HepG2 (cell line): ENCODE measurements around the gene CYTH1. TPM values are rescaled to one million over a fixed set of nuclear protein-coding genes. Genes with fewer than 3 reads are reported as not detected.

Experiments
- FOXO1 ChIP-seq: sonication (generic); formaldehyde crosslinking; IDR thresholded peaks from 2 replicates; pipeline ENCODE4 v1.4.0; 2020; ENCODE audit warnings: missing genetic modification reagents
- GPBP1L1 ChIP-seq: sonication (generic); formaldehyde crosslinking; IDR thresholded peaks from 2 replicates; pipeline ENCODE4 v1.5.0; 2020; ENCODE audit warnings: mild to moderate bottlenecking, missing genetic modification reagents
- HCFC1 ChIP-seq: fragments of 150-350 bp; IDR thresholded peaks from 2 replicates; pipeline ENCODE4 v1.6.1; 2014; ENCODE audit warnings: low read depth, low read length
- HOXA5 ChIP-seq: sonication (generic); formaldehyde crosslinking; IDR thresholded peaks from 2 replicates; pipeline ENCODE4 v1.4.0; 2020; ENCODE audit warnings: missing genetic modification reagents
- MBD4 ChIP-seq: IDR thresholded peaks from 2 replicates; pipeline ENCODE4 v1.6.1; 2012; ENCODE audit warnings: low read length, inconsistent platforms, borderline replicate concordance
- NR3C1 ChIP-seq: sonication (generic); formaldehyde crosslinking; IDR thresholded peaks from 2 replicates; pipeline ENCODE4 v1.4.0; 2020; ENCODE audit warnings: missing genetic modification reagents
- PHB2 ChIP-seq: fragments of 450-650 bp; IDR thresholded peaks from 2 replicates; pipeline ENCODE4 v1.6.1; 2018; ENCODE audit not compliant: partially characterized antibody
- PITX1 ChIP-seq: sonication (generic); formaldehyde crosslinking; IDR thresholded peaks from 2 replicates; pipeline ENCODE4 v1.5.1; 2020; ENCODE audit warnings: mild to moderate bottlenecking, missing genetic modification reagents
- POLR2A ChIP-seq, 2 experiments: IDR thresholded peaks; 2 replicates each; pipeline ENCODE4 v1.6.1; 2011; ENCODE audit warnings: low read depth in 2 of 2, low read length in 2 of 2, mild to moderate bottlenecking in 1 of 2, moderate library complexity in 1 of 2; ENCODE audit not compliant: insufficient read depth in 1 of 2
- RBM22 ChIP-seq: fragments of 200-400 bp; formaldehyde crosslinking; optimal IDR thresholded peaks from 2 replicates; pipeline ENCODE3; 2017; ENCODE audit warnings: mild to moderate bottlenecking, low read length, moderate library complexity
- U2AF1 ChIP-seq: fragments of 200-400 bp; formaldehyde crosslinking; optimal IDR thresholded peaks from 2 replicates; pipeline ENCODE3; 2017; ENCODE audit warnings: mild to moderate bottlenecking, low read depth, low read length
- ZBED4 ChIP-seq: sonication (generic); formaldehyde crosslinking; IDR thresholded peaks from 2 replicates; pipeline ENCODE4 v1.4.0; 2020; ENCODE audit warnings: missing genetic modification reagents, borderline replicate concordance
- ZNF331 ChIP-seq: sonication (generic); formaldehyde crosslinking; IDR thresholded peaks from 2 replicates; pipeline ENCODE4 v1.4.0; 2020; ENCODE audit warnings: missing genetic modification reagents
- ZNF350 ChIP-seq: sonication (generic); formaldehyde crosslinking; IDR thresholded peaks from 2 replicates; pipeline ENCODE4 v1.4.0; 2020; ENCODE audit warnings: mild to moderate bottlenecking, low read depth, missing genetic modification reagents, borderline replicate concordance
- ZNF546 ChIP-seq: sonication (generic); formaldehyde crosslinking; conservative IDR thresholded peaks from 2 replicates; pipeline ENCODE4 v1.8.1; 2023; ENCODE audit warnings: mild to moderate bottlenecking, missing genetic modification reagents
- ZNF598 ChIP-seq: sonication (generic); formaldehyde crosslinking; IDR thresholded peaks from 2 replicates; pipeline ENCODE4 v1.5.1; 2020; ENCODE audit warnings: mild to moderate bottlenecking, missing genetic modification reagents, borderline replicate concordance
- ZNF619 ChIP-seq: sonication (generic); formaldehyde crosslinking; IDR thresholded peaks from 2 replicates; pipeline ENCODE4 v1.4.0; 2020; ENCODE audit warnings: mild to moderate bottlenecking, missing genetic modification reagents
- ZNF746 ChIP-seq: sonication (generic); formaldehyde crosslinking; IDR thresholded peaks from 2 replicates; pipeline ENCODE4 v1.8.0; 2022; ENCODE audit warnings: mild to moderate bottlenecking, missing genetic modification reagents
- ZNF816 ChIP-seq: sonication (generic); formaldehyde crosslinking; IDR thresholded peaks from 2 replicates; pipeline ENCODE4 v1.8.0; 2022; ENCODE audit warnings: missing genetic modification reagents, mild to moderate bottlenecking, borderline replicate concordance
- polyA plus RNA-seq, 8 experiments: library from polyadenylated mRNA; depleted of rRNA in 3 of 8; stranded (reverse) in 7 of 8; unstranded in 1 of 8; fragments of >200 nt; fragmentation: Illumina TruSeq in 4 of 8; extraction: Trizol in 4 of 8; gene quantifications; 2 replicates each; pipeline versions ENCODE4 v1.2.1 to v1.2.3, GENCODE V29; 2011 to 2016; ENCODE audit warnings: low read depth in 4 of 8, missing spikeins in 1 of 8, mixed read lengths in 1 of 8; ENCODE audit not compliant: insufficient read depth in 1 of 8
- total RNA-seq, 5 experiments: library from RNA; depleted of rRNA; stranded (reverse); fragments of >200 nt; fragmentation: Illumina TruSeq; extraction: Trizol; gene quantifications; 2 replicates each; pipeline ENCODE4 v1.2.3, GENCODE V29; 2016; ENCODE audit warnings: low read depth in 1 of 5
- TF ChIP-seq, protein P1 (sequence below): sonication (generic); formaldehyde crosslinking; IDR thresholded peaks from 2 replicates; pipeline ENCODE4 v1.4.0; 2020; ENCODE audit warnings: missing genetic modification reagents
- TF ChIP-seq, protein P2 (sequence below): IDR thresholded peaks from 2 replicates; pipeline ENCODE4 v1.6.1; 2016; ENCODE audit warnings: low read depth
- TF ChIP-seq, protein P3 (sequence below): sonication (generic); formaldehyde crosslinking; IDR thresholded peaks from 2 replicates; pipeline ENCODE4 v1.5.0; 2020; ENCODE audit warnings: missing genetic modification reagents

CYTH1 gene
- total and polyA plus RNA-seq, 2 of the 13 experiments (the other 11 are each of a cell fraction or from before 2014, with no cell fraction given): 20.1 to 48.9 TPM

- TF ChIP-seq ZNF546 (no peak), ZBED4 (peak; percentile 59; the same call in 1 of the 2 replicates), FOXO1 (CRISPR knock-in tag) (peak; percentile 82), NR3C1 (CRISPR knock-in tag) (no peak), U2AF1 (no peak), PHB2 (no peak), RBM22 (no peak), ZNF816 (CRISPR knock-in tag) (no peak), ZNF598 (CRISPR knock-in tag) (peak; percentile 84; the same call in 1 of the 2 replicates), HCFC1 (no peak), ZNF746 (CRISPR knock-in tag) (no peak), PITX1 (CRISPR knock-in tag) (peak; percentile 73; the same call in 1 of the 2 replicates), HOXA5 (CRISPR knock-in tag) (0 out of 2 replicates have a peak, but pooled peaks have one; percentile 31), GPBP1L1 (CRISPR knock-in tag) (no peak), MBD4 (no peak), ZNF331 (CRISPR knock-in tag) (peak; percentile 95), POLR2A (IDR thresholded peaks at IDR 0.05; ENCODE audit: insufficient read depth in 1 of 2, low read depth in 2 of 2, low read length in 2 of 2) (no peak), ZNF619 (CRISPR knock-in tag) (peak; percentile 66; the same call in 1 of the 2 replicates), ZNF350 (no peak)
- TF ChIP-seq, protein P1, sequence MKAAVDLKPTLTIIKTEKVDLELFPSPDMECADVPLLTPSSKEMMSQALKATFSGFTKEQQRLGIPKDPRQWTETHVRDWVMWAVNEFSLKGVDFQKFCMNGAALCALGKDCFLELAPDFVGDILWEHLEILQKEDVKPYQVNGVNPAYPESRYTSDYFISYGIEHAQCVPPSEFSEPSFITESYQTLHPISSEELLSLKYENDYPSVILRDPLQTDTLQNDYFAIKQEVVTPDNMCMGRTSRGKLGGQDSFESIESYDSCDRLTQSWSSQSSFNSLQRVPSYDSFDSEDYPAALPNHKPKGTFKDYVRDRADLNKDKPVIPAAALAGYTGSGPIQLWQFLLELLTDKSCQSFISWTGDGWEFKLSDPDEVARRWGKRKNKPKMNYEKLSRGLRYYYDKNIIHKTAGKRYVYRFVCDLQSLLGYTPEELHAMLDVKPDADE (CRISPR knock-in tag): no peak
- TF ChIP-seq, protein P2, sequence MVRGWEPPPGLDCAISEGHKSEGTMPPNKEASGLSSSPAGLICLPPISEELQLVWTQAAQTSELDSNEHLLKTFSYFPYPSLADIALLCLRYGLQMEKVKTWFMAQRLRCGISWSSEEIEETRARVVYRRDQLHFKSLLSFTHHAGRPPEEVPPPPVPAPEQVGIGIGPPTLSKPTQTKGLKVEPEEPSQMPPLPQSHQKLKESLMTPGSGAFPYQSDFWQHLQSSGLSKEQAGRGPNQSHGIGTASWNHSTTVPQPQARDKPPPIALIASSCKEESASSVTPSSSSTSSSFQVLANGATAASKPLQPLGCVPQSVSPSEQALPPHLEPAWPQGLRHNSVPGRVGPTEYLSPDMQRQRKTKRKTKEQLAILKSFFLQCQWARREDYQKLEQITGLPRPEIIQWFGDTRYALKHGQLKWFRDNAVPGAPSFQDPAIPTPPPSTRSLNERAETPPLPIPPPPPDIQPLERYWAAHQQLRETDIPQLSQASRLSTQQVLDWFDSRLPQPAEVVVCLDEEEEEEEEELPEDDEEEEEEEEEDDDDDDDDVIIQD (CRISPR knock-in tag): peak; percentile 51; the same call in 1 of the 2 replicates
- TF ChIP-seq, protein P3, sequence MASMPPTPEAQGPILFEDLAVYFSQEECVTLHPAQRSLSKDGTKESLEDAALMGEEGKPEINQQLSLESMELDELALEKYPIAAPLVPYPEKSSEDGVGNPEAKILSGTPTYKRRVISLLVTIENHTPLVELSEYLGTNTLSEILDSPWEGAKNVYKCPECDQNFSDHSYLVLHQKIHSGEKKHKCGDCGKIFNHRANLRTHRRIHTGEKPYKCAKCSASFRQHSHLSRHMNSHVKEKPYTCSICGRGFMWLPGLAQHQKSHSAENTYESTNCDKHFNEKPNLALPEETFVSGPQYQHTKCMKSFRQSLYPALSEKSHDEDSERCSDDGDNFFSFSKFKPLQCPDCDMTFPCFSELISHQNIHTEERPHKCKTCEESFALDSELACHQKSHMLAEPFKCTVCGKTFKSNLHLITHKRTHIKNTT (CRISPR knock-in tag): no peak
Observed at GRCh38 chr17:78708510-78708973, 73.5 kb downstream of the CYTH1 start (continued).
